ENCODE results near the gene TMEM179. TPM values are rescaled to one million over a fixed set of nuclear protein-coding genes. Genes with fewer than 3 reads are reported as not detected.
A peak's percentile ranks its signal among the peaks of the same experiment; 100 is the strongest.

Gene TMEM179
- total and polyA plus RNA-seq, 2 of the 13 experiments (the other 11 are each of a cell fraction or from before 2014, with no cell fraction given) = not detected

DNA sequence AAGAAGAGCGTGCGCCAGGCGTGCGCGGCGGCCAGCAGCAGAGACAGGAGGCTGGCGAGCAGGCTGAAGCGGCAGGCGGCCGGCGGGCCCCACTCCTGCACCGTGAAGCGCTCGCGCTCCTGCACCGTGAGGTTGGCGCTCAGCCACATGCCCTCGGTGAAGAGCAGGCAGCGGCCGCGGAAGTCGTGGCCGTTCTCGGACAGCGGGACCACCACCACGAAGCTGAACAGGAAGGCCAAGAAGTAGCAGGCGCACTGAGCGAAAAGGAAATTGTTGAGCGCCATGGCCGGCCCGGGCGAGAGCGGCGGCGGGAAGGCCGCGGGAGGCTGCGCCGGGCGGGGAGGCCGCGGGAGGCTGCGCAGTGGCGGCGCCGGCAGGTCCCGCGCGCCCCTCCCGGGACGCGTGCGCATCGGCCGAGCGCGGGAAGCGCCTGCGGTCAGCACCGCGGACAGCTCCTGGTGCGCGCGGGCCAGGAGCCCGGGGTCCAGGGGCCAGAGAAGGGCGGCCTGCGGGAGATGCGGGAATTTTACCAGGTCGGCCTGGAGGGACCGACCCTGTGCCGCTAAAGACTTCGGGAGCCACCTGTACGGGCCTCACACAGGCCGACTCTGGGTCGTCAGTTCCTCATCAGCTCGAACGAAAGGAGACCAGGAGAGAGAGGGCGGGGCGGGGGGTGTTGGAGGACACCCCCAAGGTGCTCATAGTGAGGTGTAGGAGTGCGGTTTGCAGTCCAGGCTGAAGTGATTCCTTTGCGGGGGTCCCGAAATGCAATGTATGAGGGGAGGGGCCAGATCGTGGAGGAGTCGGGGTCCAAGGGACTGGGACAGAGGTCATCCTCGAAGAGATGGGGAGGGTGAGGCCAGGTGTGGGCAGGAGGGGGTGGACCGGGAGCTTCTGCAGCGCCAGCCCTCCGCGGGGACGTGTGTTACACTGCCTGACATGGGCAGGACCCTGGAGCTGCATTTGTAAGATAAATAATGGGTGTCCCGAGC lies at the start of gene TMEM179 (continued):
- TF ChIP-seq ZNF652 (CRISPR knock-in tag; IDR thresholded peaks at IDR 0.05; ENCODE audit: borderline replicate concordance, low read depth) = no peak
- peak; percentile 61; the same call in 1 of the 2 replicates for TF ChIP-seq KDM5B (CRISPR knock-in tag; IDR thresholded peaks at IDR 0.05; ENCODE audit: borderline replicate concordance)
- TF ChIP-seq FOXA3 (CRISPR knock-in tag; IDR thresholded peaks at IDR 0.05) = no peak
- no peak for TF ChIP-seq ZNF710 (CRISPR knock-in tag; IDR thresholded peaks at IDR 0.05; ENCODE audit: borderline replicate concordance)
- no peak for TF ChIP-seq RFXANK (CRISPR knock-in tag; IDR thresholded peaks at IDR 0.05)
- TF ChIP-seq, protein P1, sequence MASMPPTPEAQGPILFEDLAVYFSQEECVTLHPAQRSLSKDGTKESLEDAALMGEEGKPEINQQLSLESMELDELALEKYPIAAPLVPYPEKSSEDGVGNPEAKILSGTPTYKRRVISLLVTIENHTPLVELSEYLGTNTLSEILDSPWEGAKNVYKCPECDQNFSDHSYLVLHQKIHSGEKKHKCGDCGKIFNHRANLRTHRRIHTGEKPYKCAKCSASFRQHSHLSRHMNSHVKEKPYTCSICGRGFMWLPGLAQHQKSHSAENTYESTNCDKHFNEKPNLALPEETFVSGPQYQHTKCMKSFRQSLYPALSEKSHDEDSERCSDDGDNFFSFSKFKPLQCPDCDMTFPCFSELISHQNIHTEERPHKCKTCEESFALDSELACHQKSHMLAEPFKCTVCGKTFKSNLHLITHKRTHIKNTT (CRISPR knock-in tag; IDR thresholded peaks at IDR 0.05) = no peak
- no peak for TF ChIP-seq ZNF350 (CRISPR knock-in tag; IDR thresholded peaks at IDR 0.05; ENCODE audit: borderline replicate concordance, low read depth)
- TF ChIP-seq SATB2 (CRISPR knock-in tag; IDR thresholded peaks at IDR 0.05) = peak; percentile 85; the same call in 1 of the 2 replicates
- no peak for TF ChIP-seq MTERF4 (CRISPR knock-in tag; IDR thresholded peaks at IDR 0.05)
- no peak for TF ChIP-seq NFE2 (CRISPR knock-in tag; IDR thresholded peaks at IDR 0.05)
- TF ChIP-seq NFATC3 (CRISPR knock-in tag; IDR thresholded peaks at IDR 0.05) = no peak
- TF ChIP-seq ZNF761 (CRISPR knock-in tag; conservative IDR thresholded peaks at IDR 0.05) = 0 out of 2 replicates have a peak, but pooled peaks have one; percentile 34
- no peak for TF ChIP-seq HNRNPLL (IDR thresholded peaks at IDR 0.05; ENCODE audit: low read depth, low read length, poor library complexity, severe bottlenecking)
- TF ChIP-seq ZNF224 (CRISPR knock-in tag; IDR thresholded peaks at IDR 0.05) = no peak
- no peak for TF ChIP-seq SYNCRIP (IDR thresholded peaks at IDR 0.05; ENCODE audit: insufficient read depth, low read depth, low read length)
- TF ChIP-seq PPARG (CRISPR knock-in tag; conservative IDR thresholded peaks at IDR 0.05) = no peak
- no peak for TF ChIP-seq PHF20 (CRISPR knock-in tag; IDR thresholded peaks at IDR 0.05)
- peak; percentile 69 for TF ChIP-seq SALL1 (CRISPR knock-in tag; IDR thresholded peaks at IDR 0.05)
- no peak for TF ChIP-seq MYNN (CRISPR knock-in tag; IDR thresholded peaks at IDR 0.05; ENCODE audit: low read depth)
- no peak for TF ChIP-seq ADNP (CRISPR knock-in tag; IDR thresholded peaks at IDR 0.05)
- TF ChIP-seq BRD4 (CRISPR knock-in tag; IDR thresholded peaks at IDR 0.05) = no peak
- TF ChIP-seq ZNF781 (CRISPR knock-in tag; IDR thresholded peaks at IDR 0.05; ENCODE audit: borderline replicate concordance, not compliant biosample characterization) = peak; percentile 35
- TF ChIP-seq ZMYM3 (CRISPR knock-in tag; IDR thresholded peaks at IDR 0.05) = no peak
- peak; percentile 47; the same call in 1 of the 2 replicates for TF ChIP-seq ZNF704 (CRISPR knock-in tag; IDR thresholded peaks at IDR 0.05; ENCODE audit: borderline replicate concordance)

Data from HepG2 (cell line).